Hindlimb muscle (tissue), 1 donor: ENCODE data around the gene PARD3. TPM values are rescaled to one million over a fixed set of nuclear protein-coding genes. Genes with fewer than 3 reads are reported as not detected.
"Not testable (repeated sequence)": the region's sequence is repeated elsewhere in the genome, so short reads cannot be mapped to it uniquely, and the experiment has no call there.

Source experiments
- DNase-seq: peaks from one replicate; pipeline ENCODE4 v3.0.0-alpha.2; 2013
- polyA plus RNA-seq: library from polyadenylated mRNA; unstranded; fragments of 120-200 nt; gene quantifications from one replicate; pipeline ENCODE4 v1.2.1, GENCODE V29; 2013; ENCODE audit not compliant: insufficient read length

Gene PARD3
- polyA plus RNA-seq, 1 donor = 40.7 TPM

DNA sequence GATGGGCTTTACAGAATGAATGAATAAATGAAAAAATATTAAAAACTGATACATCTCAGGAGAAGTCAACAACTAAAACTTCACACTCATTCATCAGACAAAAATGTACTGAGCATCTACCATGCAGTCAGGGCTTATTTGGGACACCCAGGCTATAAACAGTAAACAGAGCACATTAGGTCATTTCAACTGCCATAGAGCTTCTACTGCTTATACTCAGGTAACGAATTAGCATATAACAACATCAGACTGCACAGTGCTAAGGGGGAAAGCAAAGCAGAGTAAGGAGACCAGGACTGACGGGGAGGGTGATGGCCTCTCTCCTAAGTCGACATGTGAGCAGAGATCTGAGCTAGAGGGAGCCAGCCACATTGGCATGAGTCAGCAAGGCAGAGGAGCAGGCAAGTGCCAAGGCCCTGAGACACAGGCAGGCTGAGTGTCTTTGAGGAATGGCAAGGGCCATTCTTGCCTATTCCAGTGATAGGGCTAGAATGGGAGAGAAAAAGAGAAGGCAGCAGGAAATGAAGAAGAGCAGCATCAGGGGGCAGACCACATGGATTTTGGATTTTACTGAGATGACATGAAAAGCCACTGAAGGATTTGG is 528.9 kb downstream of the PARD3 start:
- no peak for DNase-seq

DNA sequence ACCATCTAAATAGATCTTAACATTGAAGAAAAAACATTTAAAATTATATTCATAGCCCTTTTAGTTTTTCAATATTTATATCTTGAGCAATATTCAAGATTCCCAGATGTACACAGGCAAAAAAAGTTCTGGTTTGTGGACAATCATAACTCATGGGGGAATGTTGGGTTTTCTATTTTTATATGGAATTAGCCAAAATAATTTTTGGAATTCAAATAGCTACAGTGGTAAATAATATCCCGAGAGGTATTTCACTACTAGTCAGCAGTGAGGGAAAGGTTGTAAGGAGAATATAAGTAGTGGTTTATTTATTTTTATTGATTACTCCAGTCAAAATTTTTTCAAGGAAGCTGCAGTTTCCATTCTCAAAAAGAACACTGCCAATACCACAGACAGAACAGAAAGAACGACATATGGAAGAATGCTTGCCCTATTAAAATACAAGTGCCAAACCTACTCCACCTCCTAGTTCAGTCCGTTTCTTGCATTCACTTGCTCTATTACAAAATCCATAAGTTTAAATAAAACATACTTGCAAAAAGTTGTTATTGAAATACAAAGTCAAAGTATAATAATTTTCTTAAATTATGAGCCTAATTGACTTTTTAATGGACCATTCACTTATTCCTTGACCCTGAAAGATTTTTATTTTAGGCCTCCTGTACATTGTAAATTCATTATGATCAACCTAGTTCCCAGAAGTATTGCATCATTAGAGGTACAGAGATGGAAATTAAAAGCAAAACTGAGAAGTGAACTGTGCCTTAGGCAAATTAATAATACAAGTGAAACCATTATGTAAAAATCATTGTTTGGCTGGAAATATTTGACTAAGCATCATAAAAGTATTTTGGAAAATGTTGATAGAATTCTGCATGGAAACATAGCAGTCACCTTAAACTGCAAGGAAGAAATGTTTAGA is 533.2 kb downstream of the PARD3 start:
- DNase-seq = no peak

DNA sequence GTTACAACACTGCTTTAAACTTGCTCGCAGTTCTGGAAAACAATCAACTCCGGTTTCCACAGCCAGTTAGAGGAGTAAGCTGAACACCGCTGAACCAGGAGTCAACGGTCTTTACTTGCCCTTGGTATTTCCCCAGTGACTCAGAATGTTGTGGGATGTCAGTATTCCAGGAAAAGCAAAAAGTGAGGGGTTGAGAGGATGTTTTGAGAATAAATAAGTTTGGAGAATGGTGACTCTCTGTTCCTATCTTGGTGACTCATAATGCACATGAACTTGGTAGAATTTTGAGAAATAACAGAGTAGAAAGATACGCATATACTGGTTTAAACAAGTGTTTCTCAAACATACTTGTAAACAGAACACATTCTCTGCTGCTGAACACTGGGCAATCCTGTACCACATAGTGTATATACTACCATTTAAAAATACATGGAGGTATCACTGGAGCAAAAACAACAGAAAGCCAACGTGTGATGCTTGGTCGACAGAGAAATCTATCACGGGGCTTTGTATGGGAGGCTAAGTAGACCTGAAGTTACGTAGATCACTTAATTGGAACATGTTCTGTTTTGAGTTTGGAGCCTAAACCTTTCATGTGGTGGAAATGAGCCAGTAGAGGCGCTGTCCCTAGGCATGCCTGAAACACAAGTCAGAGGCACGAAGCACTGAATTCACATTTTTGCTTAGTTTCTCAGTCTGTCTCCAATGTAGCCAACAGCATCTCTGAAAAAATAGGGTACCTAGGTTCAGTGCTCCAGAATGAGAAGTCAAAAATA is 534.3 kb downstream of the PARD3 start:
- peak; percentile 47 for DNase-seq

DNA sequence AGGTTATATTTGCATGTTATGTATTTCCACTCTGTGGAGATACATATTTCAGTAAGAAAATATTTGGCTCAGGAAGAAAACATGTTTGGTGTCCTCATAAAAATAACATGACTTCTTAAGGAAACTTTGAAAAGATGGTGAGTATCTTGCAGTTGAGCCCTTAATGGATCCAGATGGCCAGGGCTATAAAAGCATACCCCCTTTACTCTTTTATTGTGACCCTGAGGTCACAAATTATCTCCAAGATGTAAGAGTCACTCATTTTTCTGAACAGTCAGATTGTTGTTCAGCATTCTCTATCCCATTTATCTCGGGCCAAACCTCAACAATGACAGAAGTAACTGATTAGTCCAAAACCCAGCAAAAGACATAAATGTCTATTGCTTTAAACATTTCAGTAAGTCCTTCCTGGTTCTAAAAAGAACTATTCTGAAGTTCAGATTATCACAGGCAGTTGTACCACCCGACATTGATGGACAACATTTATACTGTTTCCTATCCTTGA is 539.4 kb downstream of the PARD3 start:
- no peak for DNase-seq

DNA sequence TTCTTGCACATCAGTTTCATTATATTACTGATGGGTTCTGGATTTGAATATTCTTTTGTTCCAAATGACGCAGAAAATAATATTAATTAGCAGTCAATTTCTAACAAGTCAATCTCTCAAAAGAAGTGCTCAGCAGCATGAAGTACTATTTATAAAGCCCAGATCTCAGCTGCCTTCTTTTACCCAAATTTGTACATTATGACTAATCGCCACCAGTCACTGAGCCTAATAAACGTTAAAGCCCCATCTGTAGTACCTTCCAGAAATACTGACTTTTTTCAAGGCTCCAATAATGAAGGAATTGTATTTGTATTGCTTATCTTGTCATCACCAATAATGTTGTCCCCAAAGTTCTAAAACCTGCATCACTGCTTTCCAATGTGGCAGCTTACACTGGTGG is 540.2 kb downstream of the PARD3 start:
- no peak for DNase-seq

DNA sequence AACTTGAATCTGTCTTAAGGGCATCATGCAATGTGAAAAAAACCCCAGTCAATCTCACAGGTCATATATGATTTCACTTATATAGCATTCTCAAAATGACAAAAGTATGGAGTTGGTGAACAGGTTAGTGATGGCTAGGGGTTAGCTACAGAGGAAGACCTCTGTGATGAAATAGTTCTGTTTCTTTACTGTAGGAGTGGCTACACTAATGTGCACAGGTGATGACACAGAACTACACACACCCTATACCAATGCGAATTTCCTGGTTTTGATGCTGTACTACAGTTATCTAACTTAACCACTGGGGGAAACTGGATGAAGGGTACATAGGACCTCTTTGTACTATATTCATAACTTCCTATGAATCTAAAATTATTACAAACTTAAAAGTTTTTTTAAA is 541.8 kb downstream of the PARD3 start:
- DNase-seq = no peak

DNA sequence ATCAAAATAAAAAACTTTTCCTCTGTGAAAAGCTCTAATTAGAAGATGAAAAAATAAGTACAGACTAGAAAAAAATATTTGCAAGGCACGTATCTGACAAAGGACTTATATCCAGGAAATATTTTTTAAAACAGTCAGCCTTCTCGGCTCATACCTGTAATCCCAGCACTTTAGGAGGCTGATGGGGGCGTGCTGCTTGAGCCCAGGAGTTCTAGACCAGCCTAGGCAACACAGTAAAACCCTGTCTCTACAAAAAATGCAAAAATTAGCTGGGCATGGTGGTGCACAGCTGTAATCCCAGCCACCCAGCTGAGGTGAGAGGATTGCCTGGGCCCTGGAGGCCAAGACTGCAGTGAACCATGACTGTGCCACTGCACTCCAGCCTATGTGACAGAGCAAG is 542.8 kb downstream of the PARD3 start:
- DNase-seq = no peak

DNA sequence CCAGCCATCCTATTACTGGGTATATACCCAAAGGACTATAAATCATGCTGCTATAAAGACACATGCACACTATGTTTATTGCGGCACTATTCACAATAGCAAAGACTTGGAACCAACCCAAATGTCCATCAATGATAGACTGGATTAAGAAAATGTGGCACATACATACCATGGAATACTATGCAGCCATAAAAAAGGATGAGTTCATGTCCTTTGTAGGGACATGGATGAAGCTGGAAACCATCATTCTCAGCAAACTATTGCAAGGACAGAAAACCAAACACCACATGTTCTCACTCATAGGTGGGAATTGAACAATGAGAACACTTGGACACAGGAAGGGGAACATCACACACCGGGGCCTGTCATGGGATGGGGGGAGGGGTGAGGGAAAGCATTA is 546.7 kb downstream of the PARD3 start:
- DNase-seq = not testable (repeated sequence)

DNA sequence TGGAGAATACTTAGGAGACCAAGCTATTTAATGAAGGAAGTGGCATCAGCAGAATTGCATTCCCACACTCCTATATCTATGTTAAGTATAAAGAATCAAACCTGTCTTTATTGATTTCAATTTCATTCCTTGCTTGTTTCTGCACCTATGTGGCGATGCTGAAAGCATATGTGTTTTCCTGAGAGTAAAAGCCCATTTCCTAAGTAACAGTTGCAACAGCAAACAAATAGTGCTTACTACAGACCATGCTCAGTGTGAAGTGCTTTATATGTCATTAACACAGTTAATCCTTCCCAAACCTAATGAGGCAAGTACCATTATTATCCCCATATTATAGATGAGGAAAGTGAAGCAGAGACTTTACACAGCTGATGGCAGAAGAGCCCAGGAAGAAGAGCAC is 552.1 kb downstream of the PARD3 start:
- no peak for DNase-seq

DNA sequence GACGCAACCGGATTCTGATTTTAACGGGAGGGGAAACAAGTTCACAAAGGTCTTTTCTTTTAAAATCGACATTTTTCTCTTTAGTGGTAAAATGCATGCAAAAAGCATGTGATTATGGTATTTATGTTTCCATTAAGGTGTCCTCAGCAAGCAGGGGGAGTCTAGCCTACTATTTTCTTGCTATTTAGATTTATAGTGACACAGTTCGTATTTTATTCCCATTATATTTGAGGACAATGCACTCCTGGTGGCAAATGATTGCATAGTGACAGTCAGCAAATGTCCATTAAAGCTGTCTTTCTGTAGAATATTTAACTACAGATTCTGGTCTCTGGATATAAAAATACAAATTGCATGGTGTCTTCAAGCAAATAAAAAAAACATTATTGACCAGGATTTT is 554.2 kb downstream of the PARD3 start:
- no peak for DNase-seq

DNA sequence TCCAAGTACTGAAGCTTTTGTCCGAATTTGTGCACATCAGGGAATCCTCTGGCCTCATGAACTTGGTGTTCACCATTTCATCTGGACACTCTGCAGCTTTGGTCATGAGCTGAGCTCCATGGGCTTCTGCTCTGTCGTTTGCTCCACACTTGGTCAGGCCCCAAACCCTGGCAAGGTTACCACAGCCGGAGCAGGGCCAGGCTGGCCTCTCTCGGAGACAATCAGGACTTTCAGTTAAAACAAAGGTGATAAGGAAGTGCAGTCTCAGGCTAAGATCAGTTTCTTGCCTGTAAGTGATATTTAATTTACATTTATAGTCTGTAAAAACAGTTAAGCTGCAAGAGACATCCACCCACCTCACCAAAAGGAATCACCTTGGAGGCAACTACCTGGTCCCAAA is 558.9 kb downstream of the PARD3 start:
- no peak for DNase-seq

DNA sequence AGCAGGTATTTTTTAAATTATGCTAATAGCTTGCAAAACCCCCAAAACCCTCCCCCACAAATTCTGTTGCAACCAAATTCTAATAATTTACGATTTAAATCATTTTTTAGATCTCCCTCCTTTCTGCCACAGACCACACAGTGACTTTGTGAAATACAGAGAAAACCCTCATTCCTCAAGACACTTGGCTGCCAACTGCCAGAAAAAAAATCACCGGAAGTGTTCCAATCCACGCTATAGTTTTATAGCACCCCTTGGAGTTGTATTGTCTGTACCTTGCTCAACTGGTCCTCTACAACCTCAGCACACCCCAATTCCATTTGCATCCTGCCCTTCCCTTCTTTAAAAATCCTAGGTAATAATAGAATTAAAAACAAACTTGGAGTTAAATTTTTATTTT is 560.1 kb downstream of the PARD3 start:
- no peak for DNase-seq

DNA sequence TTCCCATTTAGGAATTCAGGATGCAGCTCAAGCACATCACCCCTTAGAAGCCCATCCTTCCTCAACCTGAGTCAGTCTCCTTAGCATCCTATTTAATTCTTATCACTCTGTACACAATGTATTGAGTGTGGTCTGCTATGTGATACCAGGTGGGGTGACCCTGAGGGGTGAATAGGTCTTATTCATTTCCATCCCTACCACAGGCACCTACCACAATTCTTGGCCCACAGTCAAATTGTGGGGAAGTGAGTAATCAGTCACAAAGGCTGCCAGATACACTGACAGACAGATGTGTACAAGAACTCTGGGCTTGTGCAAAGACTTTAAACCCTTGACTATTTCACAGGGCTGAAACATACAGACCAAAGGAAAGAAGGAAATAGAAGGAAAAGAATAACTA is 560.5 kb downstream of the PARD3 start:
- DNase-seq = no peak

DNA sequence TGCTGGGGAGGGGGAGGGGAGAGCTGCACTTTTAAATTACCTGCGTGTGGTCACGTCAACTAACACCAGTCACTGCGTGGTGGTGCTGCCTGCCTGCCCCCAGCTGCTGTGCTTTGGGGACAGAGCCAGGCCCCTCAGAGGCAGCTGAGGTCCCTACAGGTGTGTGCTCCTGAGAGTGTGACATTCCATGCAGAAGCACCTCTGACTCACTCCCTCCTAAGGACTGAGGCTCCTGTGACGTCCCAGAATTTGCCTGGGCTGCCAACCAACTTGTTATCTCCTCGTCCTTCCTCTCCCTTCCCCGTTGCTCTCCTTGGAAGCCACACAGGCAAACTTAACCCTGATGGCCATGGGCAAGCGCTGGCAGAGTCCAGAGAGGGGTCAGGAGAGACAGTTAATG is 563.0 kb downstream of the PARD3 start:
- no peak for DNase-seq

DNA sequence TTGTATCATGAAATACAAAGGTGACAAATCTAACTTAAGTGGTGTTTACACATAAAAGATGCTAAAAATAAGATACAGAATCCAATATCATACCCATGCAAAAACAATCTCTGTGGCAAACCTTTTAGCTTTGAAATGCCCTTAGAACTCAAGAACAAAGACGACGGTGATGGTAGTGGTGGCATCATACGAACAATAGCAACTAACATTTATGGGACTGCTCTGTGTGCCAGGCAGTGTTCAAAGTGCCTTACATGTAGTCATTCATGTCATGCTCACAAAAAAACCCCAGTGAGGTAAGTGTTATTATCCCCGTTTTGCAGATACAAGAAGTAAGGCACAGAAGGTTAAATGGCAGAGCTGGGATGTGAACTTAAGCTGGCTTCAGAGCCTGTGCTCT is 563.9 kb downstream of the PARD3 start:
- no peak for DNase-seq

DNA sequence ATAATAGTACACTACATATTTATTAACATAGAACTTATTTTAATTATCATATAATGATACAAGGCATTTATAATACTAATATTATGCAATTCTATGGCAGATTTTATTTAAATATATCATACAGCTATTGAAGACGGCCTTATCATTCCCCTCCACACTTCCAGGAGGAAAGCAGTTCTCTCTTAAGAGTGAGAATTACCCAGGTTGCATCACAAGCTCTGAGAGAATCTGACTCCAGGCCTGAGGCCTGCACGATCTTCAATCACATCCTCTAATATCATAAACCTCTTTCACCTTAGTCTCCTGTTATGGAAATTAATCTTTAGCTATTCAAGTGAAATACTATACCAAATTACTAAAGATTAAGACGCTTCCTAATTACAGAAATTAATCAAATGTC is 564.4 kb downstream of the PARD3 start:
- DNase-seq = no peak

DNA sequence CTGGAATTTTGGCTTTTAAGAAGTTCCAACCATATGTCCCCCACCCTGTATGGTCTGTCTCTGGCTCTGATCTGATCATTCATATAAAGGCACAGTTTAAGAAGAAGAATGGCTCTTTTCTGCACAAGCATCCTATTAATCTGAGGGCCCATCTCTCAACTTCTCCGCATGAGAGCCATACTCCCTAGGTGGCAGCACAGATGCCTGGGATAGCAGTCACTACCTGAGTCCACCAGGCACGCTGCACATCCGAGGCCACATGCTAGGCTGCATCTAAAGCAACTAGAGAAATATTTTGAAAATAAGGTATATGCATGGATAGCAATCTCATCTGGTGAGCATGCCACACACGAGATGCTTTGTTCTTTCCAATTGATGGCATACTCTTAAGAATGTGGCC is 565.5 kb downstream of the PARD3 start:
- DNase-seq = no peak

DNA sequence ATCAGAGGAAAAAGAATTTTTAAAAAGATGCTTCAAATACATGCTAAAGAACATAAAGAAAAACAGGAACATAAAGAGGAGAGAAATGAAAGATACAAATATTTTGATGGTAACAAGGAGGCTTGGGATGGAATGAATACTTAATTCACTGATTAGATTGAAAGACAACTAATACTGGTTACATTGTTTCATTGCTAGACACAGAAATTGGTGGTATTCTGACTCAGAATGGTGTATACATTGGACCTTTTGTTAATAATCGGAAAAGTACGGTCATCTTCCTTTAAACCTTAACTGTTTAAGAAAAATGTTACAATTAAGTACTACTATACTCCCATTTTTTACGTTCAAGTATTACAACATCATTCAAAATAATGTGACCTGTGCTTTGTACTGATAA is 567.5 kb downstream of the PARD3 start:
- DNase-seq = no peak

DNA sequence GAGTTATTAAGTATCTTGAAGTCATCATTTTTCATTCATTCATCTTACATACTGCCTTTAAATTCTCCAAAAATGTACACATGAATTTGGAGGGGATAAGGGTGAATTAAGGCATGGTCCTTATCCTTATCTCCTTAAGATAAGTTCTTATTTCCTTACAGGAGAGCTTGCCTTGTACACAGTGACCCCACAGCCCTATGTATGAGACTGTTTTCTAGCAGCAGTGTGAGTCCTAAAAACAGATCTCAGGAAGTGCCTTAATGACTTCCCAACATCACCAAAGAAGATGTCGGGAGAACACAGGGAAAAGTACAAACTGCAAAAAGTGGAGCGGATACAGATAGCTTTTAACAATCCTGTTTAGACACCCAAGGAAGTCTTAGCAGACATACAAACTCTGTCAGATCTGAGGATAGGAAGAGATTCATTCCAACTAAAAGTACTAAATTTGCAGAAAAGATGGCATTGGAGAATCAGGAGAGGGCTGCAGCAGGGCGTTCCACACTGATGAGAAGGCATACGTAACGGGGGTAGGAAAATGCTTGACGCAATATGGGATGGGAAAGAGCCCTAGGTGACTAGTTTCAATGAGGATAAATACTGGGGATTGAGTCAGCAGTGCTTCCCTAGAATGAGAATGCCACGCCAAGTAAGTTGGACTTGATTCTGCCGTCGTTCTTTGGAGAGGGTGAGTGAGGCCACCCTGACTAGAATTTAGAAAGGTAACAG is 570.2 kb downstream of the PARD3 start:
- DNase-seq = no peak

DNA sequence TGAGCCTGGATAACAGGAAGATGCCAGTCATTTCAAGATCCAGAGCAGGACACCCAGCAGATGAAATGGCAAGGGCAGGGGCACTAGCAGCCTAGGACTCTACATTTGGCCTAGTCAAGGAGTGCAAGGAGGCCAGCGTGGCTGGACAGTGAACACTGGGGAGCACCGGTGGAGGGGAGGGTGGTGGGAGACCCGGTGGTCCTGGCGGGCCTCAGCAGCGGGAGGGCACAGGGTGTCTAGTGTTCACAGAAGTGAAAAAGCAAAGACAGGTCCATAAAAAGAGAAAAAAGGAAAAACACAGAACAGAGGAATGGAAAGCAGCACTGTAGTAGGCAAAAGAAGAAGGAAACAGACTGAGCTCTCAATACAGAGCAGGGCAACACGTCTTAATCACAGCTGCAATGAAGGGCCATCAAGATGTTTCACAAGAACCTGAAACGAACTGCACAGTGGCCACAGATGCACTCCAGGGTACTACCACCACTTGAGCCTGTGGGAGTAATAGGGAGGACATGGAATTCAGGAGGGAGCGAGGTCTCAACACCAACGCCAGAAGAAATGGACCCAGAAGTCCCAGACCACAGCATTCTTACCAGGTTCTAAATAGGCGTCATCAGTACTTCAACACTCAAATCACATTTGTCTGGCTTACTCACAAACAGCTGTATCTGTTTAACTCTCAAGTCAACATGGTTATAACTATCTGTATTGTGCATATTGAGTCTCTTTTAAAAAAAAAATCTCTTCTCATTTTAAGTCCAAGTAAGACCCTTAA is 573.7 kb downstream of the PARD3 start:
- no peak for DNase-seq

DNA sequence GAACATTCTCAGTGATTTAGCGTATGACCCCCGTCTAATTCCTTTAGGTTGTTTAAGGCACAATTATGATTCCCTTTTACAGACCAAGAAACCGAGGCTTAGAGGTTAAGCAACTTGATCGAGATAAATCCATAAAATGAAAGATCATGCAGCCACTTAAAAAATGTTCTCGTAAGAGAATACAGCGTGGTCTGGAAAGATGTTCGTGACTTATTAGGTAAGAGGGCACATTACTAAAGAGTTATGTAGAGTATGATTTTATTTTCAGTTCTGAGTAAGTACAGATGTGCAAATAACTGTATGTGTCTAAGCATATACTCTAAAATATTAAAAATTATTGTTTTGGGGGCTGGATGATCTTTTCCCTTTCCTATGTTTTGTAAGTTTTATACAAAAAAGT is 575.1 kb downstream of the PARD3 start:
- no peak for DNase-seq
